SU-DHL-6 (cell line): Measurements from ENCODE around the gene HYOU1.

ENCODE experiments used
- H2AFZ ChIP-seq: fragments of 200-600 bp; sonication (generic); 2 replicates; pipeline ENCODE4 v1.6.1; 2014; ENCODE audit warnings: low read depth, mild to moderate bottlenecking, moderate library complexity, mixed read lengths, antibody characterized with exemption, low read length; ENCODE audit not compliant: severe bottlenecking
- H3F3A ChIP-seq: fragments of 200-600 bp; shearing (Covaris generic); 2 replicates; pipeline ENCODE4 v1.6.0; 2016; ENCODE audit warnings: antibody characterized with exemption, mild to moderate bottlenecking; ENCODE audit not compliant: insufficient read depth
- H3K27ac ChIP-seq: fragments of 200-600 bp; sonication (generic); 2 replicates; pipeline ENCODE4 v1.5.1; 2016; ENCODE audit warnings: low read depth, mild to moderate bottlenecking, low read length, moderate library complexity, mixed read lengths
- H3K27me3 ChIP-seq: fragments of 200-600 bp; sonication (generic), shearing (Covaris generic); 2 replicates; pipeline ENCODE4 v1.6.0; 2014; ENCODE audit warnings: mild to moderate bottlenecking, low read length
- H3K36me3 ChIP-seq: fragments of 200-600 bp; sonication (generic); 2 replicates; pipeline ENCODE4 v1.6.1; 2014; ENCODE audit warnings: mild to moderate bottlenecking, low read length, mixed read lengths
- H3K4me2 ChIP-seq: fragments of 300-600, 200-600 bp; shearing (Covaris generic), sonication (generic); 2 replicates; pipeline ENCODE4 v1.6.0; 2014; ENCODE audit warnings: low read length, low read depth, mild to moderate bottlenecking; ENCODE audit not compliant: poor library complexity, severe bottlenecking
- H3K4me3 ChIP-seq: fragments of 200-600 bp; sonication (generic); 2 replicates; pipeline ENCODE4 v1.5.1; 2014; ENCODE audit warnings: antibody characterized with exemption, low read length, mild to moderate bottlenecking, mixed read lengths; ENCODE audit not compliant: insufficient read depth, poor library complexity, severe bottlenecking
- H3K79me2 ChIP-seq: fragments of 200-600 bp; sonication (generic); 2 replicates; pipeline ENCODE4 v1.6.1; 2014; ENCODE audit warnings: mild to moderate bottlenecking, low read length, moderate library complexity; ENCODE audit not compliant: insufficient read depth
- H3K9ac ChIP-seq: fragments of 200-600 bp; sonication (generic); 2 replicates; pipeline ENCODE4 v1.7.0; 2014; ENCODE audit warnings: mild to moderate bottlenecking, low read length
- H3K9me2 ChIP-seq: fragments of 200-600 bp; sonication (generic); replicated peaks from 2 replicates; pipeline ENCODE4 v1.6.1; 2014; ENCODE audit warnings: low read length; ENCODE audit not compliant: insufficient read depth
- H3K9me3 ChIP-seq: fragments of 200-600 bp; sonication (generic); 2 replicates; pipeline ENCODE4 v1.6.1; 2014; ENCODE audit warnings: low read length, mixed read lengths; ENCODE audit not compliant: insufficient read depth
- H4K20me1 ChIP-seq: fragments of 200-600 bp; sonication (generic); 2 replicates; pipeline ENCODE4 v1.6.1; 2014; ENCODE audit warnings: low read depth, mild to moderate bottlenecking, antibody characterized with exemption, low read length, moderate library complexity, mixed read lengths
- CTCF ChIP-seq: fragments of 200-600 bp; sonication (generic); IDR thresholded peaks from one replicate; pipeline ENCODE4 v1.5.1; 2017; ENCODE audit warnings: antibody characterized with exemption, mild to moderate bottlenecking, low read length, moderate library complexity; ENCODE audit not compliant: insufficient read depth, poor library complexity, severe bottlenecking
- EZH2phosphoT487 ChIP-seq: fragments of 200-600 bp; sonication (generic), shearing (Covaris generic); conservative IDR thresholded peaks from 2 replicates; pipeline ENCODE4 v1.6.1; 2018; ENCODE audit warnings: mild to moderate bottlenecking, antibody characterized with exemption, low read length, moderate library complexity, mixed read lengths

Gene HYOU1

GRCh38 chr11:119025099-119025473, 31.9 kb downstream of the HYOU1 start:
- H3K4me2 ChIP-seq: no peak overlapping the region

GRCh38 chr11:119024430-119025098, 32.4 kb downstream of the HYOU1 start:
- TF ChIP-seq CTCF (no peak), EZH2phosphoT487 (no peak)
- Histone ChIP-seq H3K9me3 (no peaks in the 10 kb centered on the region), H3K36me3 (0 out of 2 replicates have a peak, but pooled peaks cover 3% of the 10 kb centered on the region), H3F3A (peaks cover 9% of the 10 kb centered on the region), H3K4me2 (no peak overlapping the region), H2AFZ (no peak overlapping the region), H4K20me1 (no peaks in the 10 kb centered on the region), H3K27ac (no peak overlapping the region), H3K4me3 (no peak overlapping the region), H3K27me3 (no peaks in the 10 kb centered on the region), H3K79me2 (peaks cover 16% of the 10 kb centered on the region), H3K9me2 (no peaks in the 10 kb centered on the region), H3K9ac (no peak overlapping the region)

More at GRCh38 chr11:119025099-119025473, 31.9 kb downstream of the HYOU1 start:
- Histone ChIP-seq H3K9me3 (no peaks in the 10 kb centered on the region), H3K9ac (no peak overlapping the region), H4K20me1 (no peaks in the 10 kb centered on the region), H3K36me3 (0 out of 2 replicates have a peak, but pooled peaks cover 3% of the 10 kb centered on the region), H3K79me2 (peaks cover 16% of the 10 kb centered on the region), H2AFZ (no peak overlapping the region), H3K27me3 (no peaks in the 10 kb centered on the region), H3K9me2 (no peaks in the 10 kb centered on the region), H3K27ac (no peak overlapping the region), H3F3A (peaks cover 9% of the 10 kb centered on the region), H3K4me3 (no peak overlapping the region)
- TF ChIP-seq CTCF (no peak), EZH2phosphoT487 (no peak)

GRCh38 chr11:119023741-119024140, 33.3 kb downstream of the HYOU1 start:
- H3K4me3 ChIP-seq: no peak overlapping the region
- no peak overlapping the region for H3K27ac ChIP-seq
- H3K9me2 ChIP-seq: no peaks in the 10 kb centered on the region
- H2AFZ ChIP-seq: no peak overlapping the region
- no peaks in the 10 kb centered on the region for H4K20me1 ChIP-seq
- H3K79me2 ChIP-seq: peaks cover 25% of the 10 kb centered on the region
- peaks cover 9% of the 10 kb centered on the region for H3F3A ChIP-seq
- TF ChIP-seq EZH2phosphoT487 (no peak), CTCF (no peak)
- 0 out of 2 replicates have a peak, but pooled peaks cover 3% of the 10 kb centered on the region for H3K36me3 ChIP-seq
- H3K27me3 ChIP-seq: no peaks in the 10 kb centered on the region
- H3K4me2 ChIP-seq: no peak overlapping the region
- no peak overlapping the region for H3K9ac ChIP-seq
- no peaks in the 10 kb centered on the region for H3K9me3 ChIP-seq
